Kasumi-1 (cell line): ENCODE results near the gene PALD1.
"Not testable (repeated sequence)": the region's sequence is repeated elsewhere in the genome, so short reads cannot be mapped to it uniquely, and the experiment has no call there.

Experiments
- DNase-seq, 2 experiments: peaks; one replicate each; lab custom pipeline; 2025; lab: John Stamatoyannopoulos, UW

The PALD1 gene

DNA sequence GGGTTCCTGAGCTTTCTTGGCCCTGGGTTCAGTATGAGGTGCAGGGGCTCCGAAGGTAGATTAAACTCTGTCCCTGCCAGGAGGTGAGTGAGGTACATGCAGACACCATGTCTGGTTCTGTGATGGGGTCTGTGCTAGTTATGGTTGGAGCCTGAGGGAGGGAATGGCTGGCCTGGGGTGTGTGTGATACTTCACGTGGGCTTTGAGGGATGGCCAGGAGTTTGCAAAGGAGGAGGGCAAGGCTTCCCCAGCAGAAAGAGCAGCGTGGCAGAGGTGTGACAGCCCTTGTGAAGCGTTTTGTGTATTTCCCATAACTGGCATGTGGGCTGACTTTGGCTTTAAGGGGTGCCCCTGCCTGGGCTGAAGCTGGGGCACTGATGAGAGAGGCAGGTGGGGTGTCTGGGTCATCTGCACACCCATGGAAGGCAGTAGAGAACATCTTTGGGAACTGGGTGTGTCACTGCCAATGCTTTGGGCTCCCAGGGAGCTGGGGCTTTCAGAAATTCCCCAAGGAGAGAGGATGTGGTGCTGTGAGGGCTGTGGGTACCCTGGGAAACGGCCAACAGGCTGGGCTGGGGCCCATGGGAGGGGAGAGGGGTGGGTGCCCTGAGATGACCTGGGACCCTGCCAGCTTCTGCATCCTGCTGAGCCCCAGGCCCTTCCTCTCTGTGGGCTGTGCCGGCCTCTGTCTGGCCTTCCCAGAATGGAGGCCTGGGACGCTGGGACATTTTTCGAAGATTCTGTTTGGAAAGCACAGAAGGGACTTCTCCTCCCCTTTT lies 4.6 kb downstream of the PALD1 start:
- no peak for DNase-seq

- DNase-seq: not testable (repeated sequence)
Measured at GRCh38 chr10:70483872-70484271, 5.3 kb downstream of the PALD1 start.

DNA sequence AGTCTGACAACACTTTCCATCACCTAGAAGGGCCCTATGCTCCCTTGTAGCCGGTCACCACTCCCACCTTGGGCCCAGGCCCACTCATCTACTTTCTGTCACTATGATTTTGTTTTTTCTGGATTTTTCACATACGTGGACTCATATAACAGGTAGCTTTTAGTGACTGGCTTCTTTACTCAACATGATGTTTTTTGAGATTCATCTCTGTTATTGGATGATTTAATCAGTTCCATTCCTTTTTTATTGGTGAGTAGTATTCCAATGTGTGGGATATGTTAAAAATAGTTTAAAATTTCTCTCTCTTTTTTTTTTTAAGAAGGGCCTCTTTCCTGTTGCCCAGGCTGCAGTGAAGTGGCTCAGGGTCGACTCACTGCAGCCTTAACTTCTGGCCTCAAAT lies 9.3 kb downstream of the PALD1 start:
- no peak for DNase-seq

GRCh38 chr10:70490142-70490541 lies 11.6 kb downstream of the PALD1 start:
- no peak for DNase-seq

GRCh38 chr10:70491614-70492013 lies 13.0 kb downstream of the PALD1 start:
- no peak for DNase-seq

GRCh38 chr10:70492786-70493659 lies 14.5 kb downstream of the PALD1 start:
- DNase-seq: peak; percentile 96 to 99

DNA sequence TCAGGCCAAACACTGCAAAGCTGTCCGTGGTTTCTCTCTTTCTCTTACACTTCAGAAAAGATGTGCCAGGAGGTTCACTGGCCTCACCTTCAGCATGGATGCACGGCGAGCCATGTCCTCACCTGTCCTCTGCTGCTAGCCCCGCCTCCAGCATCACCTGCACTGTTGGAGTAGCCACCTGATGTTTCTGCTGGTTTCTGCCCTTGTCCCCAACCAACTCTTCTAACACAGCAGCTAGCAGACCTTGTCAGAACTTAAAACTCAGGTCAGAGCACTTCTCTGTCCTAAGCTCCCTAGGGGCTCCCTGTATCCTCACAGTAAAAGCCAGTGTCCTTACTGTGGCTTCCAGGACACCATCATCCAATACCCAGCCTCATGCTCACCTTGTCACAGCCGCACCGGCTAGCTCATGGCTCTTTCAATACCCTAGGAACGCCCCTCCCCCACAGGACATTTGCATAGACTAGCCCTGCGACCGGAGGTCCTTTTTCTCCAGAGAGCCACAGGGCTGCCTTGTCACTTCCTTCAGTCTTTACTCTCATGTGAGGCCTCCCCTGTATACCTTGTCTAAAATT lies 15.2 kb downstream of the PALD1 start:
- DNase-seq: peak; percentile 42 to 43

- DNase-seq: peak; percentile 65 to 76
Measured at GRCh38 chr10:70494536-70494935, 16.0 kb downstream of the PALD1 start.

GRCh38 chr10:70494966-70495365 lies 16.4 kb downstream of the PALD1 start:
- DNase-seq: peak; percentile 85 to 86

DNA sequence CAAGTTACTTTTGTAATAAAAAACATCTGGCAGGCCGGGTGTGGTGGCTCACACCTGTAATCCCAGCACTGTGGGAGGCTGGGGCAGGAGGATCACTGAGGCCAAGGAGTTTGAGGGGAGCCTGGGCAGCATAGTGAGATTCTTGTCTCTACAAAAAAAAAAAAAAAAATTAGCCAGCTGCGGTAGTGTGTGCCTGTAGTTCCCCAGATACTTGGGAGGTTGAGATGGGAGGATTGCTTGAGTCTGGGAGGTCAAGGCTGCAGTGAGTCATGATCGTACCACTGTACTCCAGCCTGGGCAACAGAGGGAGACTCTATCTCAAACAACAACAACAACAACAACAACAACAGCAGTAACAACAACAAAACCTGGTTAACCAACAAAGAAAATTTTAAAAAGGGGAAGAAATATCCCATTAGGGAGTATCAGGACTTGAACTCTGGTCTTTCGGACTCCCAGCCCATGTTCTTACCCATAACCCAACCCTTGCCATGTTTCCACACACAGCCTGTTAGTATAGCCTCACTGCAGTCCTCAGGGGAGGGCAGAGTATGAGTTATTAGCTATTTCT lies 17.2 kb downstream of the PALD1 start:
- no peak for DNase-seq

DNA sequence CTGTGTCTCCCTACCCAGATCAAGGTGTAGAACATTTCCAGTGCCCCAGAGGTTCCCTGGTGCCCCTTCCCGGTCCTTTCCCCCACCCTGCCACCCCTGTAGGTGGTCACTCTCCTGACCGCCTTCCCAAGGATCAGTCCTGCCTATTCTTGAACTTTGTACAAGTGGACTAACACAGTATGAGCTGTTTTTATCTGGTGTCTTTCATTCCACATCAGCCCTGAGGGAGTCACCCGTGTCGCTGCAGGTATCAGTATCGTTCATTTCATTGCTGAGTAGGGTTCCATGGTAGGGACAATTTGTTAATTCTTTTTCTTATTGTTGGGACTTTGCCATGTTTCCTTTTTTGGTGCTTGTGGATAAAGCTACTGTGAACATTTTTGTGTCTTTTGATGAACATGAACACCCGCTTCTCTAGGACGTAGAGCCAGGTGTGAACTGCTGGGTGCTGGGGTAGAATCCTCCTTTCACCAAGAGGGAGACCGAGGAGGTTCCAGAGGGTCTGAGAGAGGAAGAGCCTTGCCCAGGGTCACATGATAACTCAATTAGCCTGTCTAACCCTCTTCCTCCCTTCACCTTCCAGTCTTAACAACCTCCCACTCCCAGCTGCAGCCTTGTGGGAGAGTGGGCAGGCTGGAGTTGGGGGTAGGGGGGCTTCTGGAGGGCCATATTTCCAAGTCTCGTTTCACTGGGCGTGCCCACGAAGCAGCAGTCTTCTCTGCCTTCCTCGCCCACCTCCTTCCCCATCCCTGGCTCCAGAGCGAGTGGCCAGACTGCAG lies 18.0 kb downstream of the PALD1 start:
- no peak for DNase-seq

- DNase-seq: no peak
Measured at GRCh38 chr10:70497120-70497545, 18.6 kb downstream of the PALD1 start.

- peak in 1 of 2 experiments; percentile 31 for DNase-seq
Measured at GRCh38 chr10:70498970-70499835, 20.6 kb downstream of the PALD1 start.

GRCh38 chr10:70499836-70500167 lies 21.2 kb downstream of the PALD1 start:
- no peak for DNase-seq

DNA sequence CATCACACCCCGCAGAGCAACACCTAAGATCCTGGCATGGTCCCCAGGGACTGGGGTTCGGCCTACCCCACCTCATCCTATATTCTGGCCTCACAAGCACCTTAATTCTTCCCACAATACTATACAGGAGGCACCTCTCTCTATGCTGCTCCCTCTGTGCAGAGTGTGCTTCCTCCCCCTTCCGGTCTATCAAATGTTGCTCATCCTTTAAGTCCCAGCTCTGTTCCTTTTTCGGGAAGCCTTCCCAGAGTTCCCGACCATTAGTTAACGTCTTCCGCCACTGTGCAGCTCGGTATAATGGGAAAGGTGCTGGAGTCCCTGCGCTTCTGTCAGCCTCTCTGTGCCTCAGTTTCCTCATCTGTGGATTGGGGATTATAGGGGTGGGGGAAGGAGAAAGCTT lies 21.8 kb downstream of the PALD1 start:
- DNase-seq: no peak

DNA sequence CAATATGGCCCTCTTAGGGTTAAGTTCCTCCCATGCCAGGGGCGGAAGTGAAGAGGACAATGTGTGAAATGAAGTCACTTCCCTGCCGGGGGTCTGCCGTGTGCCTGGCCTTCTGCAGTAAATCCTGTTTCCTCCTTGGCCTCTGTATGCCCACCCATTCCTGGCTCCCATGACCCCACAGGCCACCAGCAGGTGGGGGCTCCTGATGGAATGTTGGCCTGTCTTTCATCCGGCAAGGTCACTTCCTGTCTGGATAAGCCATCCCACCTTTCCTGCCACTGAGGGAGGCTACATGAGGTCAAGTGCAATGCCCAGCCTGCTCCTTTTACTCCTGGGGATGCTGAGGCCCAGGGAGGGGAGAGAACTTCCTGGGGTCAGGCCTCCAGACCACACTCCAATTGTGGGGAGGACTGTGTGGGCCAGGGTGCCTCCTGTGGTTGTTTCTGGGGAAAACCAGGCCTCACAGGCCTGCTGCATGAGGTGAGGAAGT lies 22.3 kb downstream of the PALD1 start:
- peak in 1 of 2 experiments; percentile 24 for DNase-seq

- DNase-seq: no peak
Measured at GRCh38 chr10:70502406-70502805, 23.8 kb downstream of the PALD1 start.

DNA sequence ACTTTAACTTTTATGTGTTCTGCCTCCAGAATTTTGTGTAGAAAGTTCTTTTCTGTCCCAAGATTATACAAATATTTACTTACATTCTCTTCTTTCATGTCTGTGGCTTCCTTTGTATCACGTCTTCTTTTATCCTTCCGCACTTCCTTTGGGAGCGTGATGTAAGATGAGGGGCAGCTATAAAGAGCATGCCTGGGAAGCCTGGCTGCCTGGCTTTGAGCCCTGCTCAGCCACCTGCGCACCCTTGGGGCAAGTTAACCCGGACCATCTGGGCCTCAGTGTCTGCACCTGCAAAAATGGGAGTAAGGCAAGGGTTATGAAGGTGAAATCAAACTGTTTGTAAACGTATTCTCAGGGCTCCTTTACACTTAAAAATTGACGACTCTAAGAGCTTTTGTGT lies 25.2 kb downstream of the PALD1 start:
- no peak for DNase-seq

- no peak for DNase-seq
Measured at GRCh38 chr10:70504521-70505358, 26.2 kb downstream of the PALD1 start.

GRCh38 chr10:70505908-70506307 lies 27.3 kb downstream of the PALD1 start:
- DNase-seq: no peak
